Measurements from ENCODE around the gene VPS33B.
A peak's percentile ranks its signal among the peaks of the same experiment; 100 is the strongest.
"Not testable (repeated sequence)": the region's sequence is repeated elsewhere in the genome, so short reads cannot be mapped to it uniquely, and the experiment has no call there.

The VPS33B gene

DNA sequence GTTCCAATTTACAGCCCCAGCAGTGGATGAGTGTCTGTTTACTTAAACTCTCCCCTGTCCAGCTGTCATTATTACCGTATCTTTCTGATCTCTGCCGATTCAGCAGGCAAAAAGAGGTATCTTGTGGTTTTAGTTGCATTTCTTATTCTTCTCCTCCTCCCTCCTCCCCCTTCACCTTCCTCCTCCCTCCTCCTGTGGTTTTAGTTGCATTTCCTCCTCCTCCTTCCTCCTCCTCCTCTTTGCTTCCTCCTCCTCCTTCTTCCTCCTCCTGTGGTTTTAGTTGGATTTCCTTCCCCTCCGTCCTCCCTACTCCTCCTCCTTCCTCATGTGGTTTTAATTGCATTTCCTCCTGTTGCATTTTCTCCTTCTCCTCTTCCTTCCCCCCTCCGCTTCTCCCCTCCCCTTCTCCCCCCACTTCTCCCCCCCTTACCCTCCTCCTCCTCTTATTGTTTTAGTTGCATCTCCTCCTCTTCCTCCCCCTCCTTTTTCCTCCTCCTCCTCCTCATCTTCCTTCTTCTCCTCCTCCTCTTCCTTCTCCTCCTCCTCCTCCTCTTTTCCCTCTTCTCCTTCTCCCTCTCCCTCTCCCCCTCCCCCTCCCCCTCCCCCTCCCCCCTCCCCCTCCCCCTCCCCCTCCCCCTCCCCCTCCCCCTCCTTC, 25.3 kb upstream of the VPS33B start:
- Mint-ChIP-seq H3K4me3 (no peak overlapping the region), H3K27ac (no peak overlapping the region), H3K27me3 (peaks cover 5% of the 10 kb centered on the region), H3K4me1 (peaks cover 14% of the 10 kb centered on the region), H3K9me3 (no peaks in the 10 kb centered on the region), H3K36me3 (ENCODE audit: low read depth) (no peaks in the 10 kb centered on the region)
- ATAC-seq (no peak), DNase-seq (no peak)

- not testable (repeated sequence) for H3K27me3 Mint-ChIP-seq; H3K9me3 Mint-ChIP-seq; DNase-seq; ATAC-seq; H3K36me3 Mint-ChIP-seq (ENCODE audit: low read depth); H3K27ac Mint-ChIP-seq; H3K4me3 Mint-ChIP-seq
- peaks cover 14% of the 10 kb centered on the region for H3K4me1 Mint-ChIP-seq
Measured at GRCh38 chr15:91046056-91046455, 23.7 kb upstream of the VPS33B start.

DNA sequence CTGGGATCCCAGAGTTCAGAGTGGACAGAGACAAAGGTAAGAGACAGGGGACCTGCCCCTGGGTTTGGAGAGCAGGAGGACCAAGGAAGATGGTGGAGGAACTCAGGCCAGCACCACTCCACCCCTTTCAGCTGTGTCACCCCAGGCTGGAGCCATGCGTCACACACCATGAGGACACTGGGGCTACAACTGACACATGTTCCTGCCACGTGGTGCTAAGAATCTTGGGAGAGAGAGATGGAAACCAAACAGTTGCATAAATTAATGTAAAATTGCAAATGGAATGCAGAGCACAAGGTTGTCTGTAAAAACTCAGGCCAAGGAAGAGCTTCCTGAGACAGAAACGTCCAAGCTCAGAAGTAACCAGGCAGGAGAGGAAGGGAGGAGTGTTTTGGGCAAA, 22.7 kb upstream of the VPS33B start:
- no peak for ATAC-seq
- Mint-ChIP-seq H3K36me3 (ENCODE audit: low read depth) (no peaks in the 10 kb centered on the region), H3K27ac (no peak overlapping the region), H3K4me1 (peaks cover 14% of the 10 kb centered on the region), H3K27me3 (peaks cover 1% of the 10 kb centered on the region), H3K9me3 (no peaks in the 10 kb centered on the region), H3K4me3 (no peak overlapping the region)
- no peak for DNase-seq

GRCh38 chr15:91043202-91043874, 20.9 kb upstream of the VPS33B start:
- H3K9me3 Mint-ChIP-seq, result no peaks in the 10 kb centered on the region
- no peak for ATAC-seq
- no peaks in the 10 kb centered on the region for H3K36me3 Mint-ChIP-seq (ENCODE audit: low read depth)

DNA sequence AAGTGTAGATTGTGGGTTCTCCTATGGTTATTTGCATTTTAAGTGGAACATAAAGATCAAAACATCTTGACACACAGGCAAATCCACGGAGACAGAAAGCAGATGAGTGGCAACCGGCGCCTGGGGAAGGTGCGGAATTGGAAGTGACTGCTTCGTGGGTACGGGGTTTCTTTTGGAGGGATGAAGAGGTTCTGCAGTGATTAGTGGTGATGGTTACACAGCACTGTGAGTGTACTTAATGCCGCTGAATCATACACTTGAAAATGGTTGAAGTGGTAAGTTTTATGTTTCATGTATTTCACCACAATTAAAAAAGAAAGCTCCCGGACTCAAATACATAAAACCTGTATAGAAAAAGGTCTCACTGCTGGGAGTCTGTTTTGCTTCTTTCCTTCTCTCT, 18.5 kb upstream of the VPS33B start:
- no peaks in the 10 kb centered on the region for H3K27me3 Mint-ChIP-seq
- no peak overlapping the region for H3K27ac Mint-ChIP-seq
- H3K4me3 Mint-ChIP-seq, result no peak overlapping the region
- H3K9me3 Mint-ChIP-seq, result no peaks in the 10 kb centered on the region
- H3K4me1 Mint-ChIP-seq, result no peaks in the 10 kb centered on the region
- ATAC-seq, result no peak
- DNase-seq, result no peak
- H3K36me3 Mint-ChIP-seq (ENCODE audit: low read depth), result no peaks in the 10 kb centered on the region

More at GRCh38 chr15:91043202-91043874, 20.9 kb upstream of the VPS33B start:
- Mint-ChIP-seq H3K4me1 (peaks cover 10% of the 10 kb centered on the region), H3K27me3 (no peaks in the 10 kb centered on the region), H3K4me3 (no peak overlapping the region), H3K27ac (no peak overlapping the region)
- no peak for DNase-seq

- Mint-ChIP-seq H3K27ac (no peak overlapping the region), H3K27me3 (no peaks in the 10 kb centered on the region), H3K4me3 (no peak overlapping the region), H3K9me3 (no peaks in the 10 kb centered on the region), H3K36me3 (ENCODE audit: low read depth) (no peaks in the 10 kb centered on the region), H3K4me1 (no peaks in the 10 kb centered on the region)
- no peak for ATAC-seq
- DNase-seq, result no peak
Measured at GRCh38 chr15:91039996-91040395, 17.6 kb upstream of the VPS33B start.

GRCh38 chr15:91032919-91033803, 10.8 kb upstream of the VPS33B start:
- DNase-seq (peak; percentile 65), ATAC-seq (no peak)
- H3K27me3 Mint-ChIP-seq, result no peaks in the 10 kb centered on the region
- H3K4me3 Mint-ChIP-seq, result no peak overlapping the region
- no peak overlapping the region for H3K27ac Mint-ChIP-seq
- H3K4me1 Mint-ChIP-seq, result no peaks in the 10 kb centered on the region
- no peaks in the 10 kb centered on the region for H3K36me3 Mint-ChIP-seq (ENCODE audit: low read depth)
- H3K9me3 Mint-ChIP-seq, result no peaks in the 10 kb centered on the region

GRCh38 chr15:91031796-91032195, 9.4 kb upstream of the VPS33B start:
- Mint-ChIP-seq H3K9me3 (no peaks in the 10 kb centered on the region), H3K27ac (no peak overlapping the region), H3K4me3 (no peak overlapping the region), H3K36me3 (ENCODE audit: low read depth) (no peaks in the 10 kb centered on the region), H3K27me3 (no peaks in the 10 kb centered on the region), H3K4me1 (no peaks in the 10 kb centered on the region)
- DNase-seq (no peak), ATAC-seq (no peak)

GRCh38 chr15:91027677-91028076, 5.3 kb upstream of the VPS33B start:
- Mint-ChIP-seq H3K4me1 (peaks cover 6% of the 10 kb centered on the region), H3K4me3 (no peak overlapping the region), H3K9me3 (no peaks in the 10 kb centered on the region), H3K36me3 (ENCODE audit: low read depth) (no peaks in the 10 kb centered on the region), H3K27me3 (no peaks in the 10 kb centered on the region), H3K27ac (no peak overlapping the region)
- no peak for ATAC-seq
- no peak for DNase-seq

- DNase-seq, result no peak
- no peak for ATAC-seq
- Mint-ChIP-seq H3K4me1 (peaks cover 27% of the 10 kb centered on the region), H3K36me3 (ENCODE audit: low read depth) (no peaks in the 10 kb centered on the region), H3K9me3 (no peaks in the 10 kb centered on the region), H3K4me3 (no peak overlapping the region), H3K27ac (no peak overlapping the region), H3K27me3 (no peaks in the 10 kb centered on the region)
Measured at GRCh38 chr15:91023720-91024119, 1.3 kb upstream of the VPS33B start.

DNA sequence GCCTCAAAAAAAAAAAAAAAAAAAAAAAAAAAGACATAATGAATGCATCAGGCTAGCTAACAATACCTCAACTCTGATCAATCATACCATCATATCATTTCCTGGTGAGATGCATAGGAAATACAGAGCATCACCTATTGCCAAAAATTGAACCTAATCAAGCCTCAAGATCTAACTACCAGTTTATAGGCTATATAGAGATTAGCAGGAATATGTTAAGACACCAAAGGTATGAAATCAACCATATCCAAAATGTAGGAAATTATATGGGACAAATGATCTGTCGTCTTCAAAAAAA, 387 bp upstream of the VPS33B start:
- ATAC-seq, result peak; percentile 20
- peaks cover 34% of the 10 kb centered on the region for H3K4me1 Mint-ChIP-seq
- no peak for DNase-seq
- H3K4me3 Mint-ChIP-seq, result peak overlapping the region; percentile 92
- H3K9me3 Mint-ChIP-seq, result no peaks in the 10 kb centered on the region
- H3K27ac Mint-ChIP-seq, result peak overlapping the region; percentile 93
- H3K27me3 Mint-ChIP-seq, result no peaks in the 10 kb centered on the region
- no peaks in the 10 kb centered on the region for H3K36me3 Mint-ChIP-seq (ENCODE audit: low read depth)

- Mint-ChIP-seq H3K27me3 (no peaks in the 10 kb centered on the region), H3K36me3 (ENCODE audit: low read depth) (peaks cover 4% of the 10 kb centered on the region), H3K9me3 (no peaks in the 10 kb centered on the region), H3K4me3 (peak overlapping the region; percentile 92), H3K27ac (peak overlapping the region; percentile 93), H3K4me1 (peaks cover 34% of the 10 kb centered on the region)
- no peak for DNase-seq
- peak; percentile 9 for ATAC-seq
Measured at GRCh38 chr15:91021516-91022074, 799 bp downstream of the VPS33B start.

DNA sequence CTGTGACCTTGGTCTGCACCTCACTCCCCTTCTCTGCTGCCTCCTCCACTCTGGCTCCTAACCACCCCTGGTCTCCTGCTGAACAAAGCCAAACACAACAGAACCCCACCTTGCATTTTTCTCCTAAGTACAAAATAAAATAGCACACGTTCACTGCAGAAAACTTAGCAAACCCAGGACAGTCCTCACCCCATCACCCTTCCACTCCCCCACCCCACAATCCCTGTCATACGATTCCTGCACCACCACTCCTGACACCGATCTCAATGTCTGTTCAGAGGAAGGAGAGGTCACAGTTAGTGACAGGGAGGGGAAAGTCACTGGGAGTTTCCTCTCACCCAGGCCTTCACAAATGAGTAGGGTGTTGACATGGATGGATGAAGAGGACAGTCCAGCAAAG, 4.2 kb downstream of the VPS33B start:
- Mint-ChIP-seq H3K27me3 (no peaks in the 10 kb centered on the region), H3K36me3 (ENCODE audit: low read depth) (peaks cover 14% of the 10 kb centered on the region), H3K9me3 (no peaks in the 10 kb centered on the region), H3K4me3 (no peak overlapping the region), H3K4me1 (peaks cover 32% of the 10 kb centered on the region), H3K27ac (peak overlapping the region; percentile 4)
- DNase-seq (no peak), ATAC-seq (no peak)

- peak overlapping the region; percentile 4 for H3K27ac Mint-ChIP-seq
- ATAC-seq, result no peak
Measured at GRCh38 chr15:91017716-91018115, 4.7 kb downstream of the VPS33B start.

GRCh38 chr15:91013701-91014100, 8.7 kb downstream of the VPS33B start:
- H3K36me3 Mint-ChIP-seq (ENCODE audit: low read depth), result peaks cover 25% of the 10 kb centered on the region
- not testable (repeated sequence) for ATAC-seq, H3K4me3 Mint-ChIP-seq, H3K27ac Mint-ChIP-seq, H3K4me1 Mint-ChIP-seq, H3K9me3 Mint-ChIP-seq, H3K27me3 Mint-ChIP-seq, DNase-seq

More at GRCh38 chr15:91017716-91018115, 4.7 kb downstream of the VPS33B start:
- Mint-ChIP-seq H3K27me3 (no peaks in the 10 kb centered on the region), H3K4me3 (no peak overlapping the region), H3K36me3 (ENCODE audit: low read depth) (peaks cover 19% of the 10 kb centered on the region), H3K9me3 (no peaks in the 10 kb centered on the region), H3K4me1 (peaks cover 28% of the 10 kb centered on the region)
- no peak for DNase-seq
